Jurkat, Clone E6-1 (cell line): ENCODE results near the gene PLEKHA5. TPM values are rescaled to one million over a fixed set of nuclear protein-coding genes. Genes with fewer than 3 reads are reported as not detected.
"Not testable (repeated sequence)": the region's sequence is repeated elsewhere in the genome, so short reads cannot be mapped to it uniquely, and the experiment has no call there.

Source experiments
- DNase-seq: peaks from one replicate; pipeline ENCODE4 v3.0.0-alpha.2; 2011; ENCODE audit warnings: low read depth, low spot score
- H3K4me3 ChIP-seq: 2 replicates; pipeline ENCODE4 v1.5.1; 2011; ENCODE audit warnings: mild to moderate bottlenecking, low read length, control low read depth, moderate library complexity
- polyA plus RNA-seq: library from polyadenylated mRNA; unstranded; fragments of >200 nt; gene quantifications from one replicate; pipeline ENCODE4 v1.2.1, GENCODE V29; 2012; ENCODE audit warnings: missing spikeins; ENCODE audit not compliant: insufficient read length, insufficient read depth

PLEKHA5 gene, protein sequence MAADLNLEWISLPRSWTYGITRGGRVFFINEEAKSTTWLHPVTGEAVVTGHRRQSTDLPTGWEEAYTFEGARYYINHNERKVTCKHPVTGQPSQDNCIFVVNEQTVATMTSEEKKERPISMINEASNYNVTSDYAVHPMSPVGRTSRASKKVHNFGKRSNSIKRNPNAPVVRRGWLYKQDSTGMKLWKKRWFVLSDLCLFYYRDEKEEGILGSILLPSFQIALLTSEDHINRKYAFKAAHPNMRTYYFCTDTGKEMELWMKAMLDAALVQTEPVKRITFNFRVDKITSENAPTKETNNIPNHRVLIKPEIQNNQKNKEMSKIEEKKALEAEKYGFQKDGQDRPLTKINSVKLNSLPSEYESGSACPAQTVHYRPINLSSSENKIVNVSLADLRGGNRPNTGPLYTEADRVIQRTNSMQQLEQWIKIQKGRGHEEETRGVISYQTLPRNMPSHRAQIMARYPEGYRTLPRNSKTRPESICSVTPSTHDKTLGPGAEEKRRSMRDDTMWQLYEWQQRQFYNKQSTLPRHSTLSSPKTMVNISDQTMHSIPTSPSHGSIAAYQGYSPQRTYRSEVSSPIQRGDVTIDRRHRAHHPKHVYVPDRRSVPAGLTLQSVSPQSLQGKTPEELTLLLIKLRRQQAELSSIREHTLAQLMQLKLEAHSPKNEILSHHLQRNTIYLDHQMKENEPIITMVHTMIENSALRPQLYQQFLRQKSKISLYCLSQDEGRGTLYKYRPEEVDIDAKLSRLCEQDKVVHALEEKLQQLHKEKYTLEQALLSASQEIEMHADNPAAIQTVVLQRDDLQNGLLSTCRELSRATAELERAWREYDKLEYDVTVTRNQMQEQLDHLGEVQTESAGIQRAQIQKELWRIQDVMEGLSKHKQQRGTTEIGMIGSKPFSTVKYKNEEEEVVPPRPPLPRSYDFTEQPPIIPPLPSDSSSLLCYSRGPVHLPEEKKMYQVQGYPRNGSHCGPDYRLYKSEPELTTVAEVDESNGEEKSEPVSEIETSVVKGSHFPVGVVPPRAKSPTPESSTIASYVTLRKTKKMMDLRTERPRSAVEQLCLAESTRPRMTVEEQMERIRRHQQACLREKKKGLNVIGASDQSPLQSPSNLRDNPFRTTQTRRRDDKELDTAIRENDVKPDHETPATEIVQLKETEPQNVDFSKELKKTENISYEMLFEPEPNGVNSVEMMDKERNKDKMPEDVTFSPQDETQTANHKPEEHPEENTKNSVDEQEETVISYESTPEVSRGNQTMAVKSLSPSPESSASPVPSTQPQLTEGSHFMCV
- 11.1 TPM for polyA plus RNA-seq

DNA sequence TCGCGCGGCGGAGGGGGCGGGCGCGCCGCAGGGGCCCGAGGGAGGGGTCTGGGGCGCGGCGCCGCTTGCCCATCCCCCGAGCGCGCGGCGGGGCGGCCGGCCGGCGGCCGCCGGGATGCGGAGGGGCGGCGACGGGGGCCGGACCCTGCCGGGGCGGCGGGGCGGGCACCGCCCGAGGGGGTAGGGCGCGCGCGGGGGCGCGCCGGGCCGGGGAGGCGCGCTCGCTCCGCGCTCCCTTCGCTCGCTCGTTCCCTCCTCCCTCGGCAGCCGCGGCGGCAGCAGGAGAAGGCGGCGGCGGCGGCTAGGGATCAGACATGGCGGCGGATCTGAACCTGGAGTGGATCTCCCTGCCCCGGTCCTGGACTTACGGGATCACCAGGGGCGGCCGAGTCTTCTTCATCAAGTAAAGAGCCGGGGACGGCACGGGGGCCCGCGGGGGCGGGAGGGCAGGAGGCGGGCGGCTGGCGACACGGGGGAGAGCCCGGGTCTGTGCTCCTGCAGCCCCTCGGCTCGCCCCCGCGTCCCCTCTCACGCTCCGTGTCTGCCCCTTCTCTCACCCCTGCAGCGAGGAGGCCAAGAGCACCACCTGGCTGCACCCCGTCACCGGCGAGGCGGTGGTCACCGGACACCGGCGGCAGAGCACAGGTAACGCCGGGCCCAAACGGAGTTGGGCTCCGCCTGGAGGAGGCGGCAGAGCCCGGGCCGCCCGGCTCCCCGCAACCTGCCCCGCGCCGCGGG lies at the start of gene PLEKHA5:
TSS of gene PLEKHA5 (plus strand) at position 248 of the 738 bp plus-strand sequence. CDS start at position 315, 67 bp downstream.
- H3K4me3 ChIP-seq = peak within 1 kb of the TSS; percentile 83
- DNase-seq = peak; percentile 21

DNA sequence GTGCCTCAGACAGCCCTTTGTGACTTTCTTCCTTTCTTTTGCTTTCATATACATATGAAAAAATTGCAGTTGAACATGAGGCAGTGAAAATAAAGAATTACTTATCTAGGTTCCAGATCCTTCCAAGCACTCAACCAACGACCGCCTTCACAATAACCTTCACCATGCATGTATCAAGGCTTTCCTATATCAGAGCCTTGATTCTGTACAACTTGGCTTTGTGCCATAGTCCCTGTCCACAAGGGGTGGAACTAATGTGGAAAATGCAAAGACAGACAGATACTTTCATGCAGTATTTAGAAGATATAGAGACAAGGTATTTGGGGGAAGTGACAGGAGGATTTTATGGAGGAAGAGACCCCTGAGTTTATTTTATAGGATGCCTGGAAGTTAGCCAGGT lies 48.6 kb upstream of the PLEKHA5 start:
- no peak for DNase-seq
- H3K4me3 ChIP-seq = no peak overlapping the region

DNA sequence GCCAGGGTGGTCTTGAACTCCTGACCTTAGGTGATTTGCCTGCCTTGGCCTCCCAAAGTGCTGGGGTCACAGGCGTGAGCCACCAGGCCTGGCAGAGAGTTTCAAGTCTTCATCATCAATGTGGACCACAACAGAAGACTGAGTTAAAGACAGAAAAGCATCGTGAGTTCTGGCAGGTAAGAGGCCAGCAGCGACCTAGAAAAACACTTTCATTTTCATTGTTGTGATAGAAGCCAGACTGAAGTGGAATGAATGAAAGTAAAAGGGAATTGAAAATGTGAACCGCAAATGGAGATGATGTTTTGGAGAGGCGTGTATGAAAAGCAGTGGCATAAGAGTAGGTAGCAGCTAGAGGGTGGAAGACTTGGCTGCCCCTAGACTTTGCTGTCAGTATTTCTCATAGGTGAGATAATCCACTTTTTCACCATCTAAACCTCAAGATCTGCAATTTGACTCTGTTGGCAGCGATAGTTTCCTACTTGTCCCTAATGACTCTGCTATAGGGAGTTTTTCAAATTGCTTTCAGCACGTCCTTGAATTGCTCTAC lies 47.1 kb upstream of the PLEKHA5 start:
- DNase-seq = no peak
- H3K4me3 ChIP-seq = no peak overlapping the region

DNA sequence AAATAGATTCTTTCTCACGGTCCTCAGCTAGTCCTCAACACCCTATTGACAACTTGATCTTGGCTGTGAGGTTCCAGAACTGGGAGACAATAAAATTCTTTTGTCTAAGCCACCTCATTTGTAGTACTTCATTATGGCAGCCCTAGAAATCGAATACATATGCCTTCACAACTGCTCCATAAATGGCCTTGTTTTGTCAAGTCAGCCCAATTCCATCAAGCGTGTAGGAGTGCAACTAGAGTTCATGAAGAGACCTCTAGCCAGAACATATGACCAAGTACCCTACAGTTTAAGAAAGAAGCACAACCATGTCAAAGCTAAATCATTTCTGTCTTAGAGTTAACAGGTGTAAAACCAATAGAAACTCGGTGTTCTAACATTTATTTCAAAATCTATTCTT lies 45.0 kb upstream of the PLEKHA5 start:
- H3K4me3 ChIP-seq = no peak overlapping the region
- no peak for DNase-seq

DNA sequence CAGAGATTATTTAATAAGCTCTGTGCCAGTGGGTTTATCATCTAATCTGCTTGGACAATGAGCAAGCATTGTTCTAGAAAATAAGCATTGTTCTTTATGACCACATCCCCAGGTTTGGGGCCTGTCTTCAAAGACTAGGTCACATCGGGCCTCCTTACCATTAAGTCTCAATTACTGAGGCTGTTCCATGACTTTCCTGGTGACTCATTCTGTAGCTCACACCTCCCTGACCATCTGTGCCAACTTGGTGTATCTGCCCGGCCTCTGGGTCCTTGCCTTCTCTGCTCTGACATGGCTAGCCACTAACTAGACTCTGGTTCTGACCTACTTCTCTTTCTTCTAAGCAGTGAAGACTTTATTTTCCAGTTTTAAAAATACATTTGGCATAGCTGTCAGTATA lies 44.4 kb upstream of the PLEKHA5 start:
- H3K4me3 ChIP-seq = no peak overlapping the region
- no peak for DNase-seq

DNA sequence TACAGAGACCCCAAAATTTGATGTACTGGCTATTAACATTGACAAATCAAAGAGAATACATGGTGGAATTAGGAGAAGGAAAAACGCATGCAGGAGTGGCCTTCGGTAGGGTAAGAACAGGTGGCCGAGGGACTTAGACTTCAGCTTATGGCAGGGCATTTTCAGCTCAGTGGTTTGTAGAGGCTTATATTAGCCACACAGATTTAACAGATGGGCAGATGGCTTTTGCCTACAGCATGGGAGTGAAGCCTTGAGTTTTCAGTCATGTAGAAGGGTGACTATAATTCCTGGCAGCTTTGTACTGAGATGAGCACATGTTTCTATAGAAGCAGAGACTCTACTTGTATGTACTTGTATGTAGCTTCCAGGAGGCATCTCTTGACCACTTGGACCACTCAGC lies 40.9 kb upstream of the PLEKHA5 start:
- DNase-seq = no peak
- no peak overlapping the region for H3K4me3 ChIP-seq

DNA sequence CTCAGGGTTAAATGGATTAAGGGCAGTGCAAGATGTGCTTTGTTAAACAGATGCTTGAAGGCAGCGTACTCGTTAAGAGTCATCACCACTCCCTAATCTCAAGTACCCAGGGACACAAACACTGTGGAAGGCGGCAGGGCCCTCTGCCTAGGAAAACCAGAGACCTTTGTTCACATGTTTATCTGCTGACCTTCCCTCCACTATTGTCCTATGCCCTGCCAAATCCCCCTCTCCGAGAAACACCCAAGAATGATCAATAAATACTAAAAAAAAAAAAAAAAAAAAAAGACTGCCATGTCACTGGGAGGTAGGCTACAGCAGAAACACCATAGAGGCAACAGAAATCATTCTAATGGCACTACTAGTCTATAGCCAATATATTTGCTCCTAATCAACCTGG lies 37.1 kb upstream of the PLEKHA5 start:
- not testable (repeated sequence) for DNase-seq, H3K4me3 ChIP-seq

DNA sequence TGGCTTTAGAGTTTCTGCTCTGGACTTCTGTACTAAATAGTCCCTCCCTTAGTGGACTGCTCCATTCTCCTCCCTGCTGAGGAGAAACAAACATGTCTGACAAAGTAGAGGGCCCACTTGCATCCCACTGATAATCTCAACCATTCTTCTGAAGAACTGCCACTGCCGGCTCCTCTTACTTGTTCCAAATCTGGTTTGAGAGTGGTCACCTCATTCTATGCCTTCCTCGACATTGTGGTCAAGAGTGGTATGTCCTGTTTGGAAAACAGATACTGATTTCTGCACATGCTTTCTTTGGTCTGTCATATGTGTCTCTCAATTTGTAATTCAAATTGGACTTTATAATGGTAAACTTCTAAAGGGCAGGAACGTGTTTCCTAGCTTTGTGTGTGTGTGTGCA lies 36.3 kb upstream of the PLEKHA5 start:
- no peak for DNase-seq
- no peak overlapping the region for H3K4me3 ChIP-seq

DNA sequence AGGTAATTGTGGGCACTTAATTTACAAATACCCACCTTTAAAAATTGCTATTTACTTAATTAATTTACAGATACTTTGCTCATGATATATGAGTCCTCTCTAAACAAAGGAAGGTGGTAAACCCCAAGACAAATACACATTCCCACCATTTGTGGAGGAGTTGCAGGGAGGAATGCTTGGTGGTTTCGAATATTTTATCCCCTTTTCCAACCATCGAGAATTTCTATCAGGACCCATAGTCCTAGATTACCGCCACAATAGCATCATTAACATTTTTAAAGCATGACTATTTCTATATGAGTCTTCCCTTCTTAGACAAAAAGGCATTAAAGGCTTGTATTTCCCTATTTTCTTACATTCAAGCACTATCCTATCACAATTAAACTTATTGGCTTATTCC lies 34.2 kb upstream of the PLEKHA5 start:
- DNase-seq = no peak
- H3K4me3 ChIP-seq = no peak overlapping the region

DNA sequence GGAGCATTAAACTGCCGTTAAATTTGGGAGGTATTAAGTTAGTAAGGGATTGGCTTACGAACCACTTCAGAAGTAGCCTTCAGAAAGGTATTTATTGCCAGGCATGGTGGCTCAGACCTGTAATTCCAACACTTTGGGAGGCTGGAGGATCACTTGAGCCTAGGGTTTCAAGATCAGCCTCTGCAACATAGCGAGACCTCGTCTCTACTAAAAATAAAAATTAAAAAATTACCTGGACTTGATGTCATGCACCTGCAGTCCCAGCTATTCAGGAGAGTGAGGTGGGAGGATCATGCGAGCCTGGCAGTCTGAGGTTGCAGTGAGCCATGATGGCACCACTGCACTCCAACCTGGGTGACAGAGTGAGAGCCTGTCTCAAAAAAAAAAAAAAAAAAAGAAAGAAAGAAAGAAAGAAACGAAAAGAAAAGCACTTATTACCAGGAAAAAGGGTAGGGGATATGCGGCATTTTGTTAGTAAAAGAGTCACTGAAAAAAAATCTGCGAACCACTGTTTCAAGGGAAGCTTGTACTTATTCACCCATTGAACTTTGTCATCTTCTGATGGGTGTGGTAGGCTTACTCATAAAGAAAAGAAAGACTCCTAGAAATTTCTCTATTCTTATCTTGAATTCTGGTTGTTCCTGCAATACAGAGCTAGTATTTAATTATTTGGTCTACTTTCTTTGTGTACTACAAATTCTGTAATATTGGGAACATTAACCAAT lies 33.6 kb upstream of the PLEKHA5 start:
- DNase-seq = no peak
- H3K4me3 ChIP-seq = no peak overlapping the region

DNA sequence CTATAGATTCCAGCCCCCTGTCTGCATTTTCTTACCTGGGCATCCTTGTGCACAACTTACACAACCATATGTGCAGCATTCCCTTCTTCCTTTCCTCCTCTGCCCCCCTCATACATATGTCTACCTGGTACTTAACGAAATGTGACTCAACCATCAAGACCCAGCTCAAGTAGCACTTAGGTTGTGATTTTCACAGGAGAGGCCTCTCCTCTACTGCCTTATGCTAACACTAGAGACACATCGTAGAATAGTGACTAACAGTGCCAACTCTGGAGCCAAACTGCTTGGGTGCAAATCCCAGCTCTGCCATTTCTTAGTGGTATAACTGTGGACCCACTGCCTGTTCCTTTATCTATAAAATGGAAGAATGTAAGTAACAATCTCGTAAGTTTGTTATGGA lies 24.1 kb upstream of the PLEKHA5 start:
- no peak for DNase-seq
- H3K4me3 ChIP-seq = no peak overlapping the region

DNA sequence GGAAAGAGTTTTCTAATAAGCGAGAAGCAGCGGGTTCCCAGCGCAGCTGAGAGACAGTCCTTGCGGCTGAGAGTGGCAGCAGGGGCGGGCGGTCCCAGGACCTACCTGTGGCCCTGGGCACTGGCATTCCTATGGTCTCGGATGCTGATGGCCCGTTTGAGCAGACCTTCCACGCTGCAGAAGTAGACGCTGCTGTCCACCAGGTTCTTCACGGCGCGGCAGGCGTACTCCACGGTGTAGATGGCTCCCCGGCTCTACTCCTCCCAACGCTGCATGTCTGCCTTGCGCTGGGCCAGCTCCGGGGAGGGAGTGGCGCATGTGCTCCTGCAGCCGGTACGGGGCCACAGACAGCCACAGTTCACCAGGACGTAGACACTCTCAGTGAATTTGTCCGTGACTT lies 21.8 kb upstream of the PLEKHA5 start:
- no peak overlapping the region for H3K4me3 ChIP-seq
- no peak for DNase-seq

DNA sequence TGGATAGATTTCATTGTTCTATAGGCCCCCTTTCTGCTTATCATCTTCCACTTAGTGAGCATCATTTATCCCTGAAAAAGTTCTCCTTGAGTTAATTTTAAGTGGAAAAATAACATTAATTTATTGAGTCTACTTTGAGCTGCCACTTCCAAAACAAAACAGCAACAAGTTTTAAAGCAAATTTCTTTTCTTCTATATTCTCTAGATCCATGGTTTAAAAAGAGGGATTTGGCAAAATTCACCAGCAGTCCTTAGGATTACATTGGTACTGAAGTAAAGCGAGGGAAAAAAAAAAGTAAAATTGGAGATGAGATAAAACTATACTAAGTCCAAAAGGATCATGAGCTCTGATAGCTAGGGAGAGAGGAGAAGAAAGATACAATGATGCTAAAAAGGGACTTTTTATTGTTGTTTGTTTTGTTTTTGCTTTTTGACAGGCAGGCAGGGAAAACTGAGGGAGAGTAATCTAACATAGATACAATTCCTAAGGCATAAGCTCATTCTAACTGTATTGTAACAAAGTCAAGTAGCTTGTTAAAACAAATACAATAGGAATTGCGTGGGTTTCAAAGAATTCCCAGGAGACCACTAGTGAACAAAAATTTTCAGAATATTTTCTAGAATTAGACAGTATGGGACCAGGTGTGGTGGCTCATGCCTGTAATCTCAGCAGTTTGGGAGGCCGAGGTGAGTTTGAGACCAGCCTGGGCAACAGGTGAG lies 19.2 kb upstream of the PLEKHA5 start:
- DNase-seq = no peak
- no peak overlapping the region for H3K4me3 ChIP-seq

DNA sequence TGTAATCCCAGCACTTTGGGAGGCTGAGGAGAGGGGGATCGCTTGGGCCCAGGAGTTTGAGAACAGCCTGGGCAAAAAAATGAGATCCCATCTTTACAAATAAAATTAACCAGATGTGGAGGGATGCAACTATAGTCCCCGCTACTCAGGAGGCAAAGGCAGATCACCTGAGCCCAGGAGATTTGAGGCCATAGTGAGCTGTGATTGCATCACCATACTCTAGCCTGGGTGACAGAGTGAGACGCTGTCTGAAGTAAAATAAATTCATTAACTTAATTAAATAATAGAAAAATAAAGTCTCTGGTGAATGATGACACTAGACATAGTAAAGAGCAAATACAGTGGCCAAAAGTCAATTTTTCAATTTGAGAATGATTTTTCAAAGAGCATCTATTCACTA lies 16.1 kb upstream of the PLEKHA5 start:
- DNase-seq = no peak
- H3K4me3 ChIP-seq = no peak overlapping the region

DNA sequence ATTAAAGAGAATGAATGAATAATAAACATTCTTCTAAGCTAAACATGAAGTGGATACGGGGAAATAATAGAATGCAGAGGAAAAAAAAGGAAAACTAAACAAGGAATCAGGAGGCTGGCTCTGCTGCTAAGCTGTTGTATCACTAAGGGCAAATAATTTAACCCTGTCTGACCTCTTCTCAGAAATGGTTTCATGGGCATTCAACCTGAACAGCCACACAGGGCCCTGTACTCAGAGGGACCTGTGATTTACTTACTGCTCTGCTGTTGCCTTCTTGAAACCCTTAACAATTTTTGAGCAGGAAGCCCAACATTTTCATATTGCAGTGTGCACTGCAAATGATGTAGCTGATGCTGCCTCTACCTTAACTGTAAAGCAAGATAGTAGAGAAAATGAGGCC lies 14.2 kb upstream of the PLEKHA5 start:
- DNase-seq = no peak

DNA sequence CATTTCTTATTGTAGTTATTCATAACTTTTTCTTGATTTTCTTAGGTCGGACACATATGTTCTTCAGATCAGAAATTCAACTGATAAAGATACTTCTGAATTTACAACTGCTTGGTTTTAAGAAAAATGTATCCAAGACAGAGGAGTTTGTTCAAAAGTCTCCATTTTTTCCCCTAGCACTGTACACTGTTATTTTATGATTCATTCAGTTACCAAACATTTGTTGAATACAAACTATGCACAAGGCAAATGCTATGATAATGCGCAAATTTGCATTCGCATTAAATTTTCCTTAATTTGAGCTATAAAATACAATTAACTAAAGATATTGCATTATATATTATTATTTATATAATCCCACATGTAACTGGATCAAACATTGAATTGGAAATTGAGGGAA lies 10.1 kb upstream of the PLEKHA5 start:
- no peak for DNase-seq
- no peak overlapping the region for H3K4me3 ChIP-seq

More for the DNA sequence above, 14.2 kb upstream of the PLEKHA5 start:
- H3K4me3 ChIP-seq = no peak overlapping the region

DNA sequence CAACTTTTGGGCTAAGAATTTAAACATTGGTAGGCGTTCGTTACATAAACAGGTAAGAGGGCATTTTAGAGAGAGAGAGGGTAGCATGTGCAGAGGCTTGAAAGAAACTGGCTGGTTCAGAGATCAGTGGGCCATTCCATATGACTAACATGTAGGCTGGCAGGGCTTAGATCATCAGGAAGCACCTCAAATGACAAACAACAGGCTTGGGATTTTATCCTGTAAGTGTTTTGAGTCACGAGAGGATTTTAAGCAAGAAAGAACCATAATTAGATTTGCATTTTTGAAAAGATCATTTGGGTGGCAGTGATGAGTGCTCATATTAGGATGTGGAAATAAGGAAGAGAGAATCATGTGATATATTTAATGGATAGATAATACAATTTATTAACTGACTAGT lies 8.7 kb upstream of the PLEKHA5 start:
- no peak overlapping the region for H3K4me3 ChIP-seq
- no peak for DNase-seq
